ENCODE measurements around the gene ERN1. TPM values are rescaled to one million over a fixed set of nuclear protein-coding genes. Genes with fewer than 3 reads are reported as not detected.

ERN1 gene
- total and polyA plus RNA-seq, 2 of the 8 experiments (the other 6 are each of a cell fraction or from before 2014, with no cell fraction given) = 1.8 to 3.9 TPM

DNA sequence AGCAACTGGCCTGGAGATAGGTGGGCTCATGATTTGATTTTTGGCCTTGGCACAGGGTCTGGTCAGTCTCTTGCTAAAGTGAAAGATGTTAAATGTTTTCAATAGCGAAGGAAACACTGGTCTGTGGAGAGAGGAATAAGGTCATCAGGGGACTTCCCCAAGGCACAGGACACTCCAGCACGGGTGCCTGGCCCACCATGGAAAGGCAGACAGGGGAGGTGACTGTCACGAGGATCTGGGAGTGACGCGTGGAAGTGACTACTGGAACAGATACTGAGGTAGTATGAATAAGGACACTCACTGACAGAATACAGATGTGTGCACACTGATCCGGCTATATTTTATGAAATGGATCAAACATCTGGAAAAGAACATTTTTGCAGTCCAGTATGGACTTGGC lies 92.8 kb downstream of the ERN1 start:
- H2BK5ac ChIP-seq (ENCODE audit: low read depth, low read length) = no peak overlapping the region
- no peak overlapping the region for H2AK5ac ChIP-seq (ENCODE audit: low read depth, low read length)
- H4K5ac ChIP-seq (ENCODE audit: insufficient read length, low read depth, low read length) = no peak overlapping the region
- no peak overlapping the region for H3K14ac ChIP-seq (ENCODE audit: insufficient read length)
- POLR2A ChIA-PET (ENCODE audit: partially characterized antibody) = interaction anchor here (1.3 kb wide), 1 partner anchor 109 kb away, joined by 7 read pairs; no protein-coding TSS in a partner anchor
- no peak overlapping the region for H2BK12ac ChIP-seq (ENCODE audit: low read depth, low read length)
- H3K27ac ChIP-seq (ENCODE audit: low read depth, low read length) = no peak overlapping the region
- H2BK15ac ChIP-seq (ENCODE audit: low read length) = no peak overlapping the region
- no peak for TF ChIP-seq MAFK (IDR thresholded peaks at IDR 0.05; ENCODE audit: low read depth, low read length)
- TF ChIP-seq NRF1 (IDR thresholded peaks at IDR 0.05; ENCODE audit: low read depth, low read length) = no peak
- TF ChIP-seq, protein P1, sequence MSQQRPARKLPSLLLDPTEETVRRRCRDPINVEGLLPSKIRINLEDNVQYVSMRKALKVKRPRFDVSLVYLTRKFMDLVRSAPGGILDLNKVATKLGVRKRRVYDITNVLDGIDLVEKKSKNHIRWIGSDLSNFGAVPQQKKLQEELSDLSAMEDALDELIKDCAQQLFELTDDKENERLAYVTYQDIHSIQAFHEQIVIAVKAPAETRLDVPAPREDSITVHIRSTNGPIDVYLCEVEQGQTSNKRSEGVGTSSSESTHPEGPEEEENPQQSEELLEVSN (IDR thresholded peaks at IDR 0.05) = no peak
- TF ChIP-seq, protein P2, sequence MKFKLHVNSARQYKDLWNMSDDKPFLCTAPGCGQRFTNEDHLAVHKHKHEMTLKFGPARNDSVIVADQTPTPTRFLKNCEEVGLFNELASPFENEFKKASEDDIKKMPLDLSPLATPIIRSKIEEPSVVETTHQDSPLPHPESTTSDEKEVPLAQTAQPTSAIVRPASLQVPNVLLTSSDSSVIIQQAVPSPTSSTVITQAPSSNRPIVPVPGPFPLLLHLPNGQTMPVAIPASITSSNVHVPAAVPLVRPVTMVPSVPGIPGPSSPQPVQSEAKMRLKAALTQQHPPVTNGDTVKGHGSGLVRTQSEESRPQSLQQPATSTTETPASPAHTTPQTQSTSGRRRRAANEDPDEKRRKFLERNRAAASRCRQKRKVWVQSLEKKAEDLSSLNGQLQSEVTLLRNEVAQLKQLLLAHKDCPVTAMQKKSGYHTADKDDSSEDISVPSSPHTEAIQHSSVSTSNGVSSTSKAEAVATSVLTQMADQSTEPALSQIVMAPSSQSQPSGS (IDR thresholded peaks at IDR 0.05; ENCODE audit: low read length) = no peak
- TF ChIP-seq ASH2L (IDR thresholded peaks at IDR 0.05; ENCODE audit: low read length) = no peak
- TF ChIP-seq EGR1 (IDR thresholded peaks at IDR 0.05; ENCODE audit: borderline replicate concordance, low read depth, low read length) = no peak
- TF ChIP-seq CREB1 (IDR thresholded peaks at IDR 0.05) = no peak
- no peak for TF ChIP-seq YY1 (IDR thresholded peaks at IDR 0.05; ENCODE audit: low read depth, low read length)
- WGBS, 2 experiments (ENCODE audit: extremely low coverage in 1 of 2, insufficient coverage in 1 of 2, insufficient read length in 1 of 2, insufficient replicate concordance in 2 of 2, low coverage in 1 of 2, low lambda C conversion rate in 2 of 2, missing lambda C conversion rate in 1 of 2) = 92% methylated on average over 6 of the region's 6 CpGs; no CpG with 5 or more reads in 1 of the 2 experiments
- no peaks in the 10 kb centered on the region for H3K23me2 ChIP-seq (ENCODE audit: low read depth, low read length)
- no peak overlapping the region for H3K4ac ChIP-seq (replicated peaks; ENCODE audit: insufficient read length, low read depth, low read length)
- H4K91ac ChIP-seq (replicated peaks; ENCODE audit: insufficient read length, low read length) = no peak overlapping the region
- no peak overlapping the region for H3K9ac ChIP-seq (replicated peaks in 1 of 4; ENCODE audit: extremely low read depth in 1 of 4, low read depth in 3 of 4, low read length in 3 of 4)
- no peaks in the 10 kb centered on the region for H4K20me1 ChIP-seq (replicated peaks in 1 of 2; ENCODE audit: control insufficient read depth in 1 of 2, insufficient read depth in 2 of 2, low read length in 2 of 2)
- CTCF ChIA-PET (ENCODE audit: partially characterized antibody) = interaction anchor here (1.0 to 6.1 kb wide), 8 partner anchors 8 to 119 kb away, joined by 3 to 33 read pairs (median 6); partner anchors contain the start of gene GH1
- H3K4me2 ChIP-seq (ENCODE audit: insufficient read depth in 1 of 2, low read depth in 2 of 2, low read length in 2 of 2) = no peak overlapping the region
- no peak overlapping the region for H3K4me3 ChIP-seq (ENCODE audit: extremely low read depth in 1 of 4, insufficient read depth in 2 of 4, low read depth in 3 of 4, low read length in 4 of 4)
- no peaks in the 10 kb centered on the region for H3K9me3 ChIP-seq (ENCODE audit: insufficient read depth in 2 of 2, low read depth in 1 of 2, low read length in 1 of 2)
- H3K79me1 ChIP-seq (ENCODE audit: low read depth, low read length) = no peaks in the 10 kb centered on the region; the same call in 1 of the 2 replicates
- no peak for FAIRE-seq
- H3K36me3 ChIP-seq (ENCODE audit: control insufficient read depth in 2 of 4, insufficient read depth in 4 of 4, low read length in 3 of 4) = no peaks in the 10 kb centered on the region
- H2BK120ac ChIP-seq (replicated peaks; ENCODE audit: low read depth, low read length) = no peak overlapping the region
- no peak overlapping the region for H4K8ac ChIP-seq (ENCODE audit: extremely low read depth, insufficient read depth, low read length)
- H2BK20ac ChIP-seq (ENCODE audit: low read length) = no peak overlapping the region
- H3K79me2 ChIP-seq (ENCODE audit: control insufficient read depth in 1 of 2, insufficient read depth in 2 of 2, low read length in 2 of 2) = no peaks in the 10 kb centered on the region
- no peaks in the 10 kb centered on the region for H3K4me1 ChIP-seq (replicated peaks in 1 of 4; ENCODE audit: control insufficient read depth in 3 of 4, insufficient read depth in 4 of 4, low read length in 3 of 4)
- DNase-seq (ENCODE audit: low read depth in 1 of 2, low spot score in 2 of 2) = no peak
- no peak overlapping the region for H3K23ac ChIP-seq (ENCODE audit: insufficient read length)
- H3K27me3 ChIP-seq (replicated peaks in 1 of 4; ENCODE audit: control insufficient read depth in 3 of 4, extremely low read depth in 1 of 4, insufficient read depth in 3 of 4, low read length in 3 of 4) = no peaks in the 10 kb centered on the region
- no peak overlapping the region for H3K18ac ChIP-seq (ENCODE audit: extremely low read depth, low read length)
- H2AFZ ChIP-seq (ENCODE audit: low read length) = no peak overlapping the region
- H3K56ac ChIP-seq (replicated peaks; ENCODE audit: insufficient read length, low read depth, low read length) = no peak overlapping the region
